Measurements from ENCODE around the gene PLK5. TPM values are rescaled to one million over a fixed set of nuclear protein-coding genes. Genes with fewer than 3 reads are reported as not detected.
"Not testable (repeated sequence)": the region's sequence is repeated elsewhere in the genome, so short reads cannot be mapped to it uniquely, and the experiment has no call there.

PLK5 gene
- total RNA-seq, 1 donor = under 0.01 TPM

- DNase-seq (ENCODE audit: low read depth) = no peak
- no peak overlapping the region for H3K4me3 ChIP-seq (ENCODE audit: low read depth, low read length)
- no peak for TF ChIP-seq CTCF (IDR thresholded peaks at IDR 0.05; ENCODE audit: insufficient read depth, low read depth, low read length)
These were observed 15.1 kb downstream of the PLK5 start for GRCh38 chr19:1538978-1539377.

- H3K4me3 ChIP-seq (ENCODE audit: low read depth, low read length); DNase-seq (ENCODE audit: low read depth): not testable (repeated sequence)
These were observed 15.9 kb downstream of the PLK5 start for GRCh38 chr19:1539749-1540148.

- H3K4me3 ChIP-seq (ENCODE audit: low read depth, low read length) = no peak overlapping the region
- no peak for DNase-seq (ENCODE audit: low read depth)
- TF ChIP-seq CTCF (IDR thresholded peaks at IDR 0.05; ENCODE audit: insufficient read depth, low read depth, low read length) = no peak
These were observed 16.6 kb downstream of the PLK5 start for GRCh38 chr19:1540365-1540925.

- no peak overlapping the region for H3K4me3 ChIP-seq (ENCODE audit: low read depth, low read length)
- no peak for TF ChIP-seq CTCF (IDR thresholded peaks at IDR 0.05; ENCODE audit: insufficient read depth, low read depth, low read length)
- DNase-seq (ENCODE audit: low read depth) = no peak
These were observed 25.6 kb downstream of the PLK5 start for GRCh38 chr19:1549332-1549945.

- no peak for TF ChIP-seq CTCF (IDR thresholded peaks at IDR 0.05; ENCODE audit: insufficient read depth, low read depth, low read length)
- no peak for DNase-seq (ENCODE audit: low read depth)
- no peak overlapping the region for H3K4me3 ChIP-seq (ENCODE audit: low read depth, low read length)
These were observed 27.5 kb downstream of the PLK5 start for GRCh38 chr19:1551068-1552040.

GRCh38 chr19:1553415-1553814 is 29.5 kb downstream of the PLK5 start:
- no peak for TF ChIP-seq CTCF (IDR thresholded peaks at IDR 0.05; ENCODE audit: insufficient read depth, low read depth, low read length)
- H3K4me3 ChIP-seq (ENCODE audit: low read depth, low read length) = no peak overlapping the region
- DNase-seq (ENCODE audit: low read depth) = no peak

GRCh38 chr19:1554968-1555367 is 31.1 kb downstream of the PLK5 start:
- no peak overlapping the region for H3K4me3 ChIP-seq (ENCODE audit: low read depth, low read length)
- no peak for TF ChIP-seq CTCF (IDR thresholded peaks at IDR 0.05; ENCODE audit: insufficient read depth, low read depth, low read length)
- DNase-seq (ENCODE audit: low read depth) = no peak

Data from fibroblast of villous mesenchyme (primary cell).